ENCODE measurements around the gene LRMDA. TPM values are rescaled to one million over a fixed set of nuclear protein-coding genes. Genes with fewer than 3 reads are reported as not detected.
A peak's percentile ranks its signal among the peaks of the same experiment; 100 is the strongest.

Gene LRMDA
- total RNA-seq, 1 experiment from 2014 or later, result 0.10 TPM

DNA sequence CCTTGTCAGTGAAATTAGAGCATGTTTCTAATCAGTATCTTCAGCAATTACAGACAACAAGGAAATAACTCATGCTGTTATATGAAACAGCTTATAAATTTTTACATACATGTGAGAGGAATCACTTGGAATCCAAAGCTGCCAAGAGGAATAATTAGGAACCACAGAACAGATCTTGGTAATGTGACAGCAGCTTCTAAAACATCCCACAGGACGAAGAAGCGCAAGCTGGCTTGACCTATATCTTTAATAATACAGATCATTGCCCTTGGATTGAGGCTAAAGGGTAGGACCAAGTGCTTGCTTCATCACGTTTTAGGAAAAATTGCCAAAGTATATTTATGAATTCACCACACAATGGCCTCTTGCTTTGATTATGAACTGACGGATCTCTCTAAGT is 869.8 kb downstream of the LRMDA start:
- DNase-seq (ENCODE audit: low spot score), result no peak

DNA sequence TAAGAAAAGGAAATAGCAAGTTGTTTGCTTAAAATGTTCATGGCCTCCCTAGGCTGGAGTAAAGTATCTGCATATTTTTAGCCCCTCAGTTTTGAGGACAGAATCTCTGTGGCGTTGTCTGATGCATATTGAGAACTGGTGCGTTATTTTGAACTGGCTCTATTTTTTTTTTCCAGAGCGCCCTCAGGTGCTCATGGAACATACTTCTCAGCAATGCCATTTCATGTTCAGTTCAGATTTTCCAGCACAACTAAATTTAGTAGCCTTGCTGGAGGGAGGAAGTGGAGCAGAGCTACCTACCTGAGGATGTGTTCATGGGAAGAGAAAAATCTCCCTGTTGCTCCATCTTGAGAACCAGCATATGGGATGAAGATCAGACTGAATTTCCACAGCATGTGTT is 870.5 kb downstream of the LRMDA start:
- peak; percentile 29 for DNase-seq (ENCODE audit: low spot score)

DNA sequence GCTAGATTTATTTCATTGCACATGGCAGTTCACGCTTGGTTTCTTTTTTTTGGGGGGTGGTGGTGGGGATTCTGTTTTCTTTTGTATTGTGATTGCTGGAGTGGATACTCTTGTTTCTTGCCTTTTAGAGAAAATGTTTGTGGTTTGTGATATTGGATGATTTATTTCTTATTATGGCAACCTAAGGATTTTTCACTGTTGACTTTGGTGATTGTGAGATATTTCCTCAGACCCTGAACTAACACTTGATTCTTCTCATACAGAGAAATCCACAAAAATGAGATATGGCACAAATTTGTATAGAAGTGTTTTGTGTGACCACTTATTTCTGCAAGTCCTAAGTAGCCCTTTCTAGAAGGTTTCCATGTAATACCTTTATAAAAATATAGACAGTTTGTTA is 871.1 kb downstream of the LRMDA start:
- no peak for DNase-seq (ENCODE audit: low spot score)

DNA sequence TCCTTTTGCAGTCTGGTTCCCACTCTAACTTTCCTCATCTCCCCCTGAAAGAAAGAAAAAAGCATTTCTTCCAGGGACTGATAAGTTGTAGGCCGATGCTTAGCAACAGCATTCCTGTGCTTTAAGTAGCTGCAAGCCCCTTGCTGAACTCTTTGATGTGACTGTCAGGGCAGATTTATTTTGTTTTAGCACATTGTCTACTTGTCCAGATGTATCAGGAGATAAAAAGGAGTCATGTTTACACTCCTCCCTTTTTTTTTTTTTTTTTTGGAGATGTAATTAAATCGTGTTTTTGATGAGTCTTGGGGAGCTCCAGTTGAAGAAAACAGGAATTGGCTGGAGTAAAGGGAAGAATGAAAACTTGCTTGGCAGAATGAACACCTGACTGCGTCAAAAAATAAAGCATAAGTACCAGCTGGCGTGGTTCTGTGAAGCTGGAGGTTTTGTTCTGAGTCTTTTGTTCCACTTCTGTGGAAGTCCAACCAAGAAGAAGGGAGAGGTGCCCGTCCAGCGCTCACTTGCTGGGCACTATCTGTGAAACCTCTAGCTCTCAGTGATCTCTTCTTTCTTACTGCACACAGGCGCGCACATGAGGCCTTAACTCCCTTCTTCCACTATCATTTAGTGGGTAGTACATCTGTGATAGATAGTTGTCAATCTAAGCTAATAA is 871.7 kb downstream of the LRMDA start:
- no peak for DNase-seq (ENCODE audit: low spot score)

DNA sequence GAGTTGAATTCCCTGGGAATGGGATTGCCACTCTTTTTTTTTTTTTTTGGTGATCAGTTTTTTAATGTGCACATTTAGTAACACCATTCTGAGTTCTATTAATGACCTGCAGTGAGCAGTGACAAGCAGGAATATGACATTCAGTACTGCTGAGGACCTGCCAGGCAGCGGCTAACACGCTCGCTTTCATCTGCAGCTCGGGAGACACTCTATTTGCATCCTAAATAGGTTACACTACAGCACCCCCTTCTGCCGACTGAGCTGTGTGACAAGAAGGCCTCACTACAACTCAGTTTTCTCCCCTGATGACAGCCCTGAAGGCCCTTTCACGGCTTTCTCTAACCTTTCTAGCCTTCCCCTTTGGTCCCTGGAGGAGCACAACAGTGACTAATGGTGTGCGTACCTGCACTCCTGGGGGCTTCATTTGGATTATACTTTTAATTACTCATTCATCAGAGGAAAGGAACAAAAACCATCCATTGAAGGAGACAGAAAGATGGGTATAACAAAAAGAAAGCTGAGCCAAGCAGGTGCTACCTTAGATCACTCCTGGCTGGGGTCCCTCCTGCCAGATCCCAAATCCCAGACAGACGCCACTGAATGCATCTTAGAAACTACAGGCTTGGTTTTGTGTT is 872.4 kb downstream of the LRMDA start:
- peak; percentile 82 for DNase-seq (ENCODE audit: low spot score)

DNA sequence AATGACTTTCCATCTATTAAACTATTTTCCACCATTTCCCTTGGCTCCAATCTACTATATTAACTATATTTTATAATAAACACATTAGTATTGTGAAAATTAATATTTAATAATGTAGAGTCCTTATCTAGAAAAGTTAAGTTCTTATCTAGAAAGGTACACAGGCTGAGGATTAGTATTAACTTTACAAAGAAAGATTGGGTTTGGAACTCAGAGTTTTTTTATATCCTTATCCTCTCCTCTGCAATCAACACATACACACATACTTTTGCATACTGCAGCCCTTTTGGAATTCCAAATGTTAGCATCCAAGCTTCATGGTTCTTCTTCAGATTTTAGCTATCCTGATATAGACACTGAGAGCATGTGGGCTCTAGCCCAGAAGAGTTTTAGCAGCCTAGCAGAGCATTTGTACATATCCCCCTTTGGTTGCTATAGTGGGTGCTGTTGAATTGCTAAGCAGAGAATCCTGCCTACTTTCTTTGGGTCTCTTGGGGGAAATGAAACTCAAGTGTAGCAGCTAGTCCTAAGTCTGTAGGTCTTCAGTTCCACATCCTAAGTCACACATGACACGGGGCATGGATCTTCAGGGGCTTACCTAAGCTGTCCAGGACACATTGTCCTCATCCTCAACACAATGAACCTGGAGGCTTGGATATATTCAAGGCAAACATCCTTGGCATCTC is 874.6 kb downstream of the LRMDA start:
- DNase-seq (ENCODE audit: low spot score), result no peak

DNA sequence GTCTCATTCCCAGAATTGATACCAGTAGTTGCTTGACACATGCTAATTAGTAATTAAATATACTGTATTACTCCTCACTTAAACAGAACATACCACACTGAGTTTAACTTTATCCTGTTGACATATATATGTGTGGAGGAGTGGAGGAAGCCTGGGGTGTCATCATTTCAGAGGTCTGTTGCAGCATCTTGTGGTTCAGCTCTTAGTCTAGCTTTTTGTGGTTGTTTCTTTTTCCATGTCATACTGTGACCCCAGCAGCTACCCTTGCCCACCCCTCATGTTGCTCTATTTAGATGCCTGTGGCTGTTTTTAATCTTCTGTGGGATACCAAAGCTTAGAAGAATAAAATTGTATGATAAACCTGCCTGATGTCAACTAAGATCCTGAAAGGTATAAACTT is 875.4 kb downstream of the LRMDA start:
- DNase-seq (ENCODE audit: low spot score), result peak; percentile 17

DNA sequence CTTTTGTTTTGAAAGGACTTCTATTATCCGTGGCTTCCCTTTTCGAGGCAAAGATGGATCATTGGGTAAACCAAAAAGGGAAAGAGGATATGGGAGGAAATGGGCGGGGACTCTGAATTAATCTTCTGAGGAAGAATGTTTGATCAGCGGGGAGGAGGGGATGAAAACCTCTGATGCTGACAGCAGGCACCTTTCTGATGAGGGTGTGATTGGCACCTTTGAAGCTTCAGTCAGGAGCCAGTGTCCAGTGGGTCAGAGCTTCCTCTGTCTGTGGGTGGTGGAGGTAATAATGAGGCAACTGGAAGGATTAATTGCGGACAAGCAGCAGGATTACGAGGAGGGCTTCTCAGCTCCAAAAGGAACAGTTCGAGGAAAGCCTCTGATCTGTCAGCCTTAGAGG is 877.6 kb downstream of the LRMDA start:
- DNase-seq (ENCODE audit: low spot score), result no peak

DNA sequence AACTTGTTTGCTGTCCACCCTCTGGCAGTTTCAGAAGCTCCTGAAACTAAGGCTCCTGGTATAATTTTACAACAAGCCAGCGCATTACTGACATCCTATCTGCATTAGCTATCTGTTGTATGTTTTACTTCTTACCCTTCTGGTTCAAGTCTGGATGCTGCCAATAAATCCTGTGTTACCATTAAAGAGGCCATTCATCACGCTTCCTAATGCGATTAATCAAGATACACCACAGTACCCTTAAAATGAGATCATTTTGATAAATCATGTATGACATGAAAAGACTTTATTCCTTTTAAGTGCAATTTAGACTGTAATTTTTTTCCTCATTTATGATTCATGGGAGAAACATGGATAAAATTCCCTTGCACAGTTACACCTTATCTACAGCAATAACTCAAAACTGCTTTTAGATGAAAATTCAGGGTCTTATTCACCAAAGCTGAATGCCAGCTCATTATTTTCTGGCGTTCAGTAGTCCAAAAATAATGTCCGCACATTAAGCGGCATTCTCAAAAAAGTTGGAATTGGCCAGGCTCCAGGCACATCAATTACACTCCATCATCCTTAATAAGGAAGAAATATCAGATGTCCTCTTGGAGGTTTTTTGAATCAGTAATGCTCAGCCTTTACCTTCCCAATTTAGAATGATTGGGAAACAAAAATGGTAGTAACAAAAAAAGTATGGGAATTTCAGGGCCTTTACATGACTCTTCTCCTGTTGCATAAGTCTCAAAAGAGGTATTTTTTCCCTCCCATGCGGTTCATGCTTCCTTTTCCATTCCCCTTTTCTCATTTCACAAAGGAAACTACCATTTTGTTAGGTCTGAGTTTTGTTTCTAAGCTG is 878.5 kb downstream of the LRMDA start:
- no peak for DNase-seq (ENCODE audit: low spot score)

DNA sequence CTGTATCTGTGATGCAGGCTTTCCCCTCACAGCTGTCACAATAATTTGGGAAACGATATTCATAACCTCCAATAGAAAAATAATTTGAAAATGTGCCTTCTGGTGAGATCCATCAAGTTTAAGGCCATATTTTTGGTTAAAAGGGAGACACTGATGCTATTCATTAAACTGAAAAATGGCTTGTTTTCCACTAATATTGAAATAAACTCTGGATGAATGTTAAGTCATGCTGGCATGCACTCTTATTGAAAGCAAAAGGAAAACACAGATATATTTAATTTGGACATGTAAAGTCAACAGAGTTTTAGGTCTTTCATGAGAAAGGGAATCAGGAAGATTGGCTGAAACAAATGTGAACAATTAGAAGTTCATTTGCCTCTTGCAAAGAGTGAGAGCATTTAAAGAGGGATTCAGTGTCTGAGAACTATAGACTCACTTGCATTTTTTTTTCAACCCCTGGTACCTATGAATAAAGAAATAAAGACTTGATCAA is 879.2 kb downstream of the LRMDA start:
- DNase-seq (ENCODE audit: low spot score), result no peak

DNA sequence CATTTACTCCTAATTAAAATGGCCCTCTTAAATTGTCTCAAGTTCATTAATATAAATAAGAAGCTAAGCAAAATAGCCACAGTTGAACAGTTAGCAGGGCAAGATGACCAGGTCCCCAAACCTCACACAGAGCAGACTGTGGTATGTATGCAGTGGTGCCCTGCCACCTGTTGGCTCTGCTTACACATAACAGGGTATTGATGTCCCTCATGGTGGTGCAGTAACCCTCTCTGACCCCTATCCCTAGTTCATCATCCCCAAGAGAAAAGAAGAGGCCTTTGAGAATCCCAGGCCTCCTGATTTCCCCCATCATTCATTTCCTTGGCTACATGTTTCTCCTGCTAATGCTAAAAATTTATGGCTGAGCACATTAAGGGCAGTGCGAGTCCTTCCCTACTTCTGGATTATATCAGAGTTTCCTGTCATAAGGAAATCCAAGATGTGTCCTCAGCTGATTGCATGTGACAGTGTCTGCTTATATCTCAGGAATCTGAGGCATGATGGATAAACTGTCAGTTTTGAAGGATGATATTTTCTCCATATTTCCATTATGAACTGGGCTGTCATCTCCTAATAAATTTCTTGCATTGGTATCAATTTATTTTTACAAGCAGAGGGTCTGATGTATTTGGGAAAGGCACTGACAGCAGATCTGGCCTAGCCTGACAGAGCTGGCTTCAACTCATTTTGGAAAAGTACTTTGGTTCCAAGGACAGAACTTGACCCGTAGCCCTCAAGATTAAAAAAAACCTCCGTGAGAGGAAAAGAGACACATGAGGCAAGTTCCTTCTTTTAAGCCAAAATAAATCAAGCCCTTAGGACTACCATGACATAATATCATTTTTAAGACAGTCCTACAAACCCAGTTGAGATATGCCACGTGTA is 880.6 kb downstream of the LRMDA start:
- peak; percentile 56 for DNase-seq (ENCODE audit: low spot score)

DNA sequence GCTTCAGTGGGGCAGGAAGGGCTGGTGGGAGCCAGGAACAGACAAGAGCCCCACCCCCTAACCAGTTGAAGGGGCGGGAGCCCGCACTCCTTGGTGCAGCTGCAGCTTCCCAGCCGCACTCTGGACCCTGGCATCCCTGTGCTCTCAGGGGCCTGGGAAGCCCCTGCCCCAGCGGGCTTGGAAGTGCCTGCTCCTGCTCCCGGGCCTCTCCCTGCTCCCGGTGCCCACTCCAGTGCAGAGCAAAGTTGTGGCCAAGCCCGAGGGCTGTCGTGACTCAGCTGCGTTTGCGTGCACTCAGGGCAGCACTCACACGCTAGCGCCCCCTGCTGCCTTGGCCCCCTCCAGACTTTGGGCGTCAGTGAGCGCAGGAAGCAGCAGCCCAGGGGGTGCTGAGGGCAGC is 883.8 kb downstream of the LRMDA start:
- no peak for DNase-seq (ENCODE audit: low spot score)

DNA sequence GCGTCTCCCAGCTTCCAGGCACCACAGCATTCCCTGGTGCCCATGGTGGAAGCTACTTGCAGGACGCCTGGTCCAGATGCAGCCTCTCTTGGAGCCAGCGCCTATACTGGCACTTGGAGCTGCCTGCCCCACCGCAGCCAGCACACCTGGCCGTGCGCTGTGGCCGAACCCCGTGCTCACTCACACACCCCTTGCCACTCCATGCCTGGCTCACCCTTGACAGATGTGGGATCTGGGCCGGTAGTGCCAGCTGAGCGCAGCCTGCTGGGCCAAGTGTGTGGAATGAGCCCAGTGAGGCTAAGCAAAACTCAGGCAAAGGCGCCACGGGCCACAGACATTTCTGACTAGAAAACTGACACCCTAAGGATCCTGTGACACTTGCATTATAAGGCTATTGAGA is 884.8 kb downstream of the LRMDA start:
- DNase-seq (ENCODE audit: low spot score), result no peak

DNA sequence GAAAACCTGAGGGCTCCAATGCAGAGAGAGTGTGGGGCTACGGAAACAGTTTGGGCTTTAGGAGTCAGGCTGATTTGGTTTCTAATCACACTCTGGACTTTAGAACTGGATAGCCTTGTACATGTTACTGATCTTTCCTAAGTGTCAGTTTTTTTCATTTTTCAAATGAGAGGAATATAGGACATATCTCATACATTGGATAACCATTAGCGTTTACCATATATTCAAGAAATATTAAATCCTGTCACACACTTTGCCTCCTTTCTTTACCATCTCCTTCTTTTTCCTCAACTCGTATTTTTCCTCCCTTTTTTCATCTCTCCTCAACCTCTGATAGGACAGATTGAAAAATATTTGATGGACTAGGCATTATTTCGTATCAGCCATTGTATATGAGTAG is 885.7 kb downstream of the LRMDA start:
- no peak for DNase-seq (ENCODE audit: low spot score)

DNA sequence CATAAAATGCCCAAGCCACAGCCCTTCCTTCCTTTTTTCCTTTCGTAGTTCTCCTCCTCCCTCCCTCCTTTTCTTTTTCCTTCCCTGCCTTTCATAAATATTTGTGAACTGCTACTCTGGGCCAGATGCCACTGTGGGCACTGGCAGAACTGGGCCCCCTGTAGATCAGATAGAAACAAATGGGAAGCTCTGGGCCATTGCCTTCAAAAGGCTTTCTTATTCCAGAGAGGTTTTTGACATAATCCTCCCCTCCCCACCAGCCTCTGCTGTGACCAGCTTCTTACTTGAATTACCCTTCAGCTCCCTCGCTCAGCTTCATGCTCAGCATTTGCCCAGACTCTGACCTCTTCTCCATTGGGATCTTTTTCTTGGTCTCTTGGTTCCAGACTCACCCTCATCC is 886.8 kb downstream of the LRMDA start:
- peak; percentile 19 for DNase-seq (ENCODE audit: low spot score)

DNA sequence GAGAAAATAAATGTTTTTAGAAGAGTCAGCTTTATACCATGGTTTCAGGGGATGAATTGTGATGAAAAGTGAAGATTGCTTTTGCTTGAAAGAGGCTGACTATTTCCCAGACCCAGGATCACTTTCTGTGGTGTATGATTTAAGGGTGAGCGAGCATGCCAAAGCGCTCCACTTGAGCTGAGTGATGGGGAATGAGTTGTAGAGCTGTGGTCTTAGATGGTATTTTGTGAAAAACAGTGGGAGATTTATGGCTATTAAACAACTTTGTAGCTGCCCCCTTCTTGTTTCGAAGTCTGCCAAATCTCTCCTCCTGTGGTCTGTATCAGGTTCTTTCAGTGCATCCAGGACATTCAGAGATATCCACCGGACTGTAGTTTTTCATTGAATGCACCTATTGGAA is 888.2 kb downstream of the LRMDA start:
- no peak for DNase-seq (ENCODE audit: low spot score)

DNA sequence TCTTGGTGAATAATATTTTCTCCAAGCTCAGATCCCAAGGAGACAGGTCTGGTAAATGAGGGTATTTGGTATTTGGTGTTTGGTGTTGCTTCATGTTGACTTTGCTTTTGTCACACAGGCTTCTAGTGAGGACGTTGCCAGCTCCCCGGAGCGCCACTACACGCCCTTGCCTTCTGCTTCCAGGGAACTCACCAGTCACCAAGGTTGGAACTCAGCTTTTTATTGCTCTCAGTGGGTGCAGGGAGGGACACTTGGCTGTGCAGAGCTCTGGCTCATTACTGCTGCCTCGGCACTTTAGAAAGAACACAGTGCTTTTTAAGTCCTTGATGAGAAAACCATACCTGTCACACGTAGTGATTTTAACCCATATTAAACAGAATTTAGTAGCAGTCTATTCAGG is 892.9 kb downstream of the LRMDA start:
- no peak for DNase-seq (ENCODE audit: low spot score)

DNA sequence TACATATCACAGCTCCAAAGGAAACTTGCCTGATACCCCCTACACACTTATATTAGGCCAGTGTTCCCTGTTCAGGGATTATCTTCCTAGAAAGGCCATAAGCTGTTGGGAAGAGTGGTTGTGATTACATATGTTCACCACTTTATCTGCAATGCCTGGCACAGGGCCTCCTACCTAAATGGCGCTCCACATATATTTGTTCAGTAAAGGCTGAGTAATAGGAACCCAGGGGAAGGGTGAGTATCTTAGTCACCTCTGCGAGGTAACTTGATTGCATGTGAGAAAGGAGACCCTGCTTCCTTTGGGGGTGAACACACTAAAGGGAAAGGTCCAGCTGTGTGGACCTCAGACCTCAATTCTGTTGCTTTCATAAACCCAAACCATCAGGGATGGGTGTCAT is 896.0 kb downstream of the LRMDA start:
- DNase-seq (ENCODE audit: low spot score), result no peak

DNA sequence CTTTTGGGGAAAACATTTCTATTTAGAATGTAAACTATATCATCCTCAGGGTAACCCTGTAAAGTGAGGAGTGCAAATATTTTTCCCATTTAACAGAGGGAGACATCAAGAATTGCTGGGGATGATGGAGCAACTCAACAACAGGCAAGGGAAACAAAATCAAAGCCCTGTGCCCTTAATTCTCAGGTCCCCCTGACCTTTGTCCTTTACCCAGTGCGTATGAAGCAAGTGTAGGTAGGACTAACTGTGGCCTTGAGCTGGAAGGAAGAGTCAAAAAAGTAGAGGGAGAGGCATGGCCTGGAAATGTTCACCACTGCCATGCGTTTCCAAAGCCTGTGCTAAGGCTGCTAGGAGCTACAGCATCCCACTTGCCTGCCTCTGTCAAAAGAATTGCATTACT is 896.9 kb downstream of the LRMDA start:
- DNase-seq (ENCODE audit: low spot score), result no peak

DNA sequence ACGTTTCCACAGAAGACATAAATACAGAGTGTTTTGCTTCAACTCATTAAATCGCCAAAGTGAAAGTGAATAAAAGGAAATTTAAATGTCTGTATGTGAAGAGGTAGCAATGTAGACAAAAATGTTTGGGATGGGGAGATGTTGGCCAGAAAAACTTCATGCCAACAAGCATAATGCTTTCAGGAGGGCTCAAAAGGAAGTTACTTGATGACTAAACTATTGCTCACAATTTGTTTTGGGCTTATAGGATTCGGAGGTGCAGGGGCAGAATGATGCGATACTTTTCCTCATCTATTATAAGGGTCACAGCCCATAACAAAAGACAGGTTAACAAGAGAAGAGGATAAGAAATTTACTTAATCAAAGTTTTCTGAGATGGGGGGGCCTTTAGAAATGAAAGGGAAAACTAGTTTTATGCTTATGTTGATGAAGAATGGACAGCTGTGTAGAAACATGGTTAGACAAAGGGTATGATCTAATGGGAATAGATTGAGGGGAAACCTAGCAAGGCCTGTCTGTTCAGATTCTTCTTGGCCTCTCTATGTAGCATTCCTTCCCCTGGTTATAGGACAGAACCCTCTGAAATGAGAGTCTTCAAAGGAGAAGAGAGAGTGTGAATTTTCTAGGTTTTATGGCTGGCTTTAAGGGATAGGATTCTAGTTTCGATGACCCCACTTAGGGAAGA is 898.6 kb downstream of the LRMDA start:
- no peak for DNase-seq (ENCODE audit: low spot score)

DNA sequence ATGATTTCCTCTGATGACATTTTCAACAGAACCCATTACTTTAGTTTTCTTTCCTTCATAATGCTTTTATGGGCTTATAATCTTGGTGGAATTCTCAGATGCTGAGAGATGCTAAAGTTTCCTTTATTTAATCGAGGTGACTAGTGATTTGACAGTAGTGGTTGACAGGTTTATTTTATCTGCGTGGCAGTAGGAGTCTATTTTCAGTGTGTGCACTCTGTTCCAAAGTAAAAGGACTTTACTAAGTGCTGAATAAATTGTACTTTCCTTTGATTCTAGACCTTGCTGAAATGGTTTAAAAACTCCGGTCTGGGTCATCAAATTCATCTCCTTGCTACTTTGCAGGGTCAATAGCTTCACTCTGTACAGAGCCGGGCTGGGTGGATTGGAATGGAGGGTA is 900.3 kb downstream of the LRMDA start:
- no peak for DNase-seq (ENCODE audit: low spot score)
